ENCODE measurements around the gene FREY1. TPM values are rescaled to one million over a fixed set of nuclear protein-coding genes. Genes with fewer than 3 reads are reported as not detected.
A peak's percentile ranks its signal among the peaks of the same experiment; 100 is the strongest.

The FREY1 gene
- polyA plus RNA-seq, 4 donors, result 0.18 to 0.19 TPM; not detected in 2

GRCh38 chr11:45926536-45927331, 19.7 kb upstream of the FREY1 start:
- H3K36me3 ChIP-seq (ENCODE audit: control insufficient read depth in 3 of 3, insufficient read depth in 2 of 3, low read depth in 1 of 3, low read length in 3 of 3), result peaks cover 0 to 39% (median 0%) of the 10 kb centered on the region in 3 donors
- peaks cover 0 to 17% (median 3%) of the 10 kb centered on the region in 3 donors for H3K4me1 ChIP-seq (ENCODE audit: control insufficient read depth in 3 of 3, insufficient read depth in 2 of 3, low read depth in 1 of 3, low read length in 2 of 3)
- peaks cover 0 to 15% (median 3%) of the 10 kb centered on the region in 3 donors for H3K27me3 ChIP-seq (ENCODE audit: control insufficient read depth in 3 of 3, insufficient read depth in 3 of 3, low read length in 3 of 3)
- H3K27ac ChIP-seq (ENCODE audit: low read depth in 1 of 3, low read length in 2 of 3), result no peak overlapping the region
- 89 to 93% (median 90%) methylated on average over 12 of the region's 12 CpGs for WGBS, 3 donors
- no peak overlapping the region for H3K4me3 ChIP-seq (ENCODE audit: low read depth in 1 of 3, low read length in 3 of 3)
- DNase-seq (no peak), FAIRE-seq (no peak)
- H3K9me3 ChIP-seq (ENCODE audit: control insufficient read depth in 2 of 2, insufficient read depth in 1 of 2, low read depth in 1 of 2, low read length in 1 of 2), result no peaks in the 10 kb centered on the region

GRCh38 chr11:45926001-45926401, 18.9 kb upstream of the FREY1 start:
- peaks cover 0 to 22% (median 3%) of the 10 kb centered on the region in 3 donors for H3K27me3 ChIP-seq (ENCODE audit: control insufficient read depth in 3 of 3, insufficient read depth in 3 of 3, low read length in 3 of 3)
- H3K9me3 ChIP-seq (ENCODE audit: control insufficient read depth in 2 of 2, insufficient read depth in 1 of 2, low read depth in 1 of 2, low read length in 1 of 2), result no peaks in the 10 kb centered on the region
- H3K4me3 ChIP-seq (ENCODE audit: low read depth in 1 of 3, low read length in 3 of 3), result no peak overlapping the region
- no peak for DNase-seq
- FAIRE-seq, result no peak
- 69 to 86% (median 82%) methylated on average over 12 of the region's 12 CpGs for WGBS, 3 donors
- no peak overlapping the region for H3K27ac ChIP-seq (ENCODE audit: low read depth in 1 of 3, low read length in 2 of 3)
- H3K4me1 ChIP-seq (ENCODE audit: control insufficient read depth in 3 of 3, insufficient read depth in 2 of 3, low read depth in 1 of 3, low read length in 2 of 3), result peaks cover 0 to 23% (median 3%) of the 10 kb centered on the region in 3 donors
- peaks cover 0 to 31% (median 0%) of the 10 kb centered on the region in 3 donors for H3K36me3 ChIP-seq (ENCODE audit: control insufficient read depth in 3 of 3, insufficient read depth in 2 of 3, low read depth in 1 of 3, low read length in 3 of 3)

- H3K4me3 ChIP-seq (ENCODE audit: low read depth in 1 of 3, low read length in 3 of 3), result no peak overlapping the region
- peaks cover 0 to 22% (median 3%) of the 10 kb centered on the region in 3 donors for H3K27me3 ChIP-seq (ENCODE audit: control insufficient read depth in 3 of 3, insufficient read depth in 3 of 3, low read length in 3 of 3)
- H3K4me1 ChIP-seq (ENCODE audit: control insufficient read depth in 3 of 3, insufficient read depth in 2 of 3, low read depth in 1 of 3, low read length in 2 of 3), result peaks cover 0 to 19% (median 3%) of the 10 kb centered on the region in 3 donors
- no peak overlapping the region for H3K27ac ChIP-seq (ENCODE audit: low read depth in 1 of 3, low read length in 2 of 3)
- WGBS, 3 donors, result 72 to 77% (median 76%) methylated on average over 3 of the region's 3 CpGs
- FAIRE-seq (no peak), DNase-seq (no peak)
- H3K9me3 ChIP-seq (ENCODE audit: control insufficient read depth in 2 of 2, insufficient read depth in 1 of 2, low read depth in 1 of 2, low read length in 1 of 2), result no peaks in the 10 kb centered on the region
- peaks cover 0 to 29% (median 0%) of the 10 kb centered on the region in 3 donors for H3K36me3 ChIP-seq (ENCODE audit: control insufficient read depth in 3 of 3, insufficient read depth in 2 of 3, low read depth in 1 of 3, low read length in 3 of 3)
These were observed 18.5 kb upstream of the FREY1 start for GRCh38 chr11:45925550-45925949.

- H3K4me3 ChIP-seq (ENCODE audit: low read depth in 1 of 3, low read length in 3 of 3), result no peak overlapping the region
- H3K27ac ChIP-seq (ENCODE audit: low read depth in 1 of 3, low read length in 2 of 3), result no peak overlapping the region
- peaks cover 0 to 22% (median 3%) of the 10 kb centered on the region in 3 donors for H3K27me3 ChIP-seq (ENCODE audit: control insufficient read depth in 3 of 3, insufficient read depth in 3 of 3, low read length in 3 of 3)
- no peaks in the 10 kb centered on the region for H3K9me3 ChIP-seq (ENCODE audit: control insufficient read depth in 2 of 2, insufficient read depth in 1 of 2, low read depth in 1 of 2, low read length in 1 of 2)
- DNase-seq (no peak), FAIRE-seq (no peak)
- H3K36me3 ChIP-seq (ENCODE audit: control insufficient read depth in 3 of 3, insufficient read depth in 2 of 3, low read depth in 1 of 3, low read length in 3 of 3), result peaks cover 0 to 23% (median 0%) of the 10 kb centered on the region in 3 donors
- WGBS, 3 donors, result 88 to 95% (median 90%) methylated on average over 6 of the region's 6 CpGs
- peaks cover 0 to 17% (median 3%) of the 10 kb centered on the region in 3 donors for H3K4me1 ChIP-seq (ENCODE audit: control insufficient read depth in 3 of 3, insufficient read depth in 2 of 3, low read depth in 1 of 3, low read length in 2 of 3)
These were observed 17.9 kb upstream of the FREY1 start for GRCh38 chr11:45924927-45925326.

DNA sequence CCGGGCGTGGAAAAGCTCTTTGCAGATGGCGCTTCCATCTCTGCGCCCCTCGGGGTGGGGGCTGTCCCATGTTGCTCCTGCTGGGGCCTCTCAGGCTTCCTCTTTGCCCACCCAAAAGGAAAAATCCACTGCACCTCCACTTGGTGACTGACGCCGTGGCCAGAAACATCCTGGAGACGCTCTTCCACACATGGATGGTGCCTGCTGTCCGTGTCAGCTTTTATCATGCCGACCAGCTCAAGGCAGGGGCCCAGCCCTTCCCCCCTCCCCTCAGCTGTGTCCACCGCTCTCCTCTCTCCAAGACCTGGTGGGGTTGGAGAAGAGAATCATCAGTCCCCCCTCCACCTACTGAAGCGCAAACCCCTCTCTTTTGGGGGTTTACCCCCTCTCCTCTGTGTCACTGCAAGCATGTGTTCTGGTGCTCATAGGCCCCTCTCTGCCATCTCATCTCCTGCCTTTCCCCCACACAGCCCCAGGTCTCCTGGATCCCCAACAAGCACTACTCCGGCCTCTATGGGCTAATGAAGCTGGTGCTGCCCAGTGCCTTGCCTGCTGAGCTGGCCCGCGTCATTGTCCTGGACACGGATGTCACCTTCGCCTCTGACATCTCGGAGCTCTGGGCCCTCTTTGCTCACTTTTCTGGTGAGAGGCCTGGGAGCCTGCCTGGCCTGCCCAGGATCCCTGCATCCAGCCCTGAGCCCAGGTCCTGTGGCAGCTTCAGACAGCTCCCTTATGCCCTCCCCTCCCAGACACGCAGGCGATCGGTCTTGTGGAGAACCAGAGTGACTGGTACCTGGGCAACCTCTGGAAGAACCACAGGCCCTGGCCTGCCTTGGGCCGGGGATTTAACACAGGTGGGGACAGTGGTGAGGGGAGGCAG, 17.2 kb upstream of the FREY1 start:
- Histone ChIP-seq H3K36me3 (ENCODE audit: control insufficient read depth in 3 of 3, insufficient read depth in 2 of 3, low read depth in 1 of 3, low read length in 3 of 3) (peaks cover 0 to 19% (median 0%) of the 10 kb centered on the region in 3 donors), H3K4me3 (ENCODE audit: low read depth in 1 of 3, low read length in 3 of 3) (no peak overlapping the region), H3K27ac (ENCODE audit: low read depth in 1 of 3, low read length in 2 of 3) (no peak overlapping the region), H3K27me3 (ENCODE audit: control insufficient read depth in 3 of 3, insufficient read depth in 3 of 3, low read length in 3 of 3) (peaks cover 0 to 22% (median 3%) of the 10 kb centered on the region in 3 donors), H3K9me3 (ENCODE audit: control insufficient read depth in 2 of 2, insufficient read depth in 1 of 2, low read depth in 1 of 2, low read length in 1 of 2) (no peaks in the 10 kb centered on the region), H3K4me1 (ENCODE audit: control insufficient read depth in 3 of 3, insufficient read depth in 2 of 3, low read depth in 1 of 3, low read length in 2 of 3) (peaks cover 0 to 16% (median 3%) of the 10 kb centered on the region in 3 donors)
- 78 to 88% (median 83%) methylated on average over 22 of the region's 22 CpGs for WGBS, 3 donors
- no peak for DNase-seq
- FAIRE-seq, result no peak

- H3K9me3 ChIP-seq (ENCODE audit: control insufficient read depth in 2 of 2, insufficient read depth in 1 of 2, low read depth in 1 of 2, low read length in 1 of 2), result no peaks in the 10 kb centered on the region
- H3K27ac ChIP-seq (ENCODE audit: low read depth in 1 of 3, low read length in 2 of 3), result peak within 1 kb of the TSS in 2 of 3 donors; percentile 51 to 58
- WGBS, 3 donors, result 1 to 2% (median 1%) methylated on average over 38 to 73 of the region's 73 CpGs
- H3K4me3 ChIP-seq (ENCODE audit: low read depth in 1 of 3, low read length in 3 of 3), result peak within 1 kb of the TSS; percentile 30 to 41 (median 31)
- H3K36me3 ChIP-seq (ENCODE audit: control insufficient read depth in 3 of 3, insufficient read depth in 2 of 3, low read depth in 1 of 3, low read length in 3 of 3), result peaks cover 0 to 13% (median 0%) of the 10 kb centered on the region in 3 donors
- peaks cover 0 to 16% (median 3%) of the 10 kb centered on the region in 3 donors for H3K4me1 ChIP-seq (ENCODE audit: control insufficient read depth in 3 of 3, insufficient read depth in 2 of 3, low read depth in 1 of 3, low read length in 2 of 3)
- H3K27me3 ChIP-seq (ENCODE audit: control insufficient read depth in 3 of 3, insufficient read depth in 3 of 3, low read length in 3 of 3), result peaks cover 0 to 22% (median 3%) of the 10 kb centered on the region in 3 donors
- peak in 1 of 2 donors; percentile 46 for DNase-seq
- no peak for FAIRE-seq
These were observed 15.5 kb upstream of the FREY1 start, which contains the start of gene LARGE2 for GRCh38 chr11:45922425-45923082. LARGE2 (plus strand) TSS chr11:45922656; CDS start chr11:45922883, 227 bp downstream.

- H3K36me3 ChIP-seq (ENCODE audit: control insufficient read depth in 3 of 3, insufficient read depth in 2 of 3, low read depth in 1 of 3, low read length in 3 of 3), result peaks cover 0 to 11% (median 0%) of the 10 kb centered on the region in 3 donors
- FAIRE-seq (no peak), DNase-seq (peak; percentile 44 to 74)
- peak overlapping the region in 2 of 3 donors; percentile 51 to 58 for H3K27ac ChIP-seq (ENCODE audit: low read depth in 1 of 3, low read length in 2 of 3)
- H3K9me3 ChIP-seq (ENCODE audit: control insufficient read depth in 2 of 2, insufficient read depth in 1 of 2, low read depth in 1 of 2, low read length in 1 of 2), result no peaks in the 10 kb centered on the region
- H3K27me3 ChIP-seq (ENCODE audit: control insufficient read depth in 3 of 3, insufficient read depth in 3 of 3, low read length in 3 of 3), result peaks cover 0 to 22% (median 3%) of the 10 kb centered on the region in 3 donors
- peaks cover 0 to 19% (median 3%) of the 10 kb centered on the region in 3 donors for H3K4me1 ChIP-seq (ENCODE audit: control insufficient read depth in 3 of 3, insufficient read depth in 2 of 3, low read depth in 1 of 3, low read length in 2 of 3)
- 10 to 23% (median 21%) methylated on average over 33 to 54 of the region's 54 CpGs for WGBS, 3 donors
- peak overlapping the region; percentile 30 to 41 (median 31) for H3K4me3 ChIP-seq (ENCODE audit: low read depth in 1 of 3, low read length in 3 of 3)
These were observed 14.7 kb upstream of the FREY1 start for GRCh38 chr11:45921561-45922424.
